Stimulated activated CD8-positive, alpha-beta memory T cell treated with anti-CD3 and anti-CD28 coated beads, Interleukin-12 subunit alpha, Interleukin-12 subunit beta, amount 100 ng/mL, for 1 hour (primary cell): ENCODE results near the gene PCDHGB7.
"Not testable (repeated sequence)": the region's sequence is repeated elsewhere in the genome, so short reads cannot be mapped to it uniquely, and the experiment has no call there.

Source experiments
- DNase-seq: peaks from one replicate; pipeline ENCODE4 v3.0.0-alpha.2; 2020; ENCODE audit warnings: low read depth

Gene PCDHGB7

DNA sequence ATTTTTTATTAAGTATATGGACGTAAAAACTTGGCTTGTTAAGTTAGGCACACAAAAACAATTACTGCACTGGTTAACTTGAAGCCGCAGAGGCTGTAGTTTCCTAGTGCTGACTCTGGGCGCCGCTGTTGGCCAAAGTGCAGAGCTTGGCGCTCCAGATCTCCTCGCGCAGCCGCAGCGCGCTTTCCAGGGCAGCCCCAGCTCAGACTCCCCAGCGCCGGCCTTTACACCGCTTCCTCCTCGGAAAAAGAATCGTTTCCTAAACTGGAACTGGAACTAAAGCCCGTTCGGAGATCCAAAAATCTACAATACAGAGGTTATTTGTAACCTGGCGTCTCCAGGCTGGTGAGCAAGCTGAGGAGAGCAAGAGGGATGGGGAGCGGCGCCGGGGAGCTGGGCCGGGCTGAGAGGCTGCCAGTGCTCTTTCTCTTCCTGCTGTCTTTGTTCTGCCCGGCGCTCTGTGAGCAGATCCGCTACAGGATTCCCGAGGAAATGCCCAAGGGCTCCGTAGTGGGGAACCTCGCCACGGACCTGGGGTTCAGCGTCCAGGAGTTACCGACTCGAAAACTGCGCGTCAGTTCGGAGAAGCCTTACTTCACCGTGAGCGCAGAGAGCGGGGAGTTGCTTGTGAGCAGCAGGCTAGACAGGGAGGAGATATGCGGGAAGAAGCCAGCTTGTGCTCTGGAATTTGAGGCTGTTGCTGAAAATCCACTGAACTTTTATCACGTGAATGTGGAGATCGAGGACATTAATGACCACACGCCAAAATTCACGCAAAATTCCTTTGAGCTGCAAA, 19.5 kb upstream of the PCDHGB7 start, which contains the start of gene PCDHGB5:
Gene PCDHGB5, plus strand, starts transcription at position 192 of the 796 bp plus-strand sequence. Its CDS starts 181 bp downstream, at position 373.
- not testable (repeated sequence) for DNase-seq

- no peak for DNase-seq
Measured at GRCh38 chr5:141398608-141399007, 18.9 kb upstream of the PCDHGB7 start.

DNA sequence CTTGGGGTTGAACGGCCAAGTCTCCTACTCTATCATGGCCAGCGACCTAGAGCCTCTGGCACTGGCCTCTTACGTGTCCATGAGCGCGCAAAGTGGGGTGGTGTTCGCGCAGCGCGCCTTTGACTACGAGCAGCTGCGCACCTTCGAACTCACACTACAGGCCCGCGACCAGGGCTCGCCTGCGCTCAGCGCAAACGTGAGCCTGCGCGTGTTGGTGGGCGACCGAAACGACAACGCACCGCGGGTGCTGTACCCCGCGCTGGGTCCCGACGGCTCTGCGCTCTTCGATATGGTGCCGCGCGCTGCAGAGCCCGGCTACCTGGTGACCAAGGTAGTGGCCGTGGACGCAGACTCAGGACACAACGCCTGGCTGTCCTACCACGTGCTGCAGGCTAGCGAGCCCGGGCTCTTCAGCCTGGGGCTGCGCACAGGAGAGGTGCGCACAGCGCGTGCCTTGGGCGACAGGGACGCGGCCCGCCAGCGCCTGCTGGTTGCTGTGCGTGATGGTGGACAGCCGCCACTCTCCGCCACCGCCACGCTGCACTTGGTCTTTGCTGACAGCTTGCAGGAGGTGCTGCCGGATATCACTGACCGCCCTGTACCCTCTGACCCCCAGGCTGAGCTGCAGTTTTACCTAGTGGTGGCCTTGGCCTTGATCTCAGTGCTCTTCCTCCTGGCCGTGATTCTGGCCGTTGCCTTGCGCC, 17.8 kb upstream of the PCDHGB7 start:
- DNase-seq = no peak

DNA sequence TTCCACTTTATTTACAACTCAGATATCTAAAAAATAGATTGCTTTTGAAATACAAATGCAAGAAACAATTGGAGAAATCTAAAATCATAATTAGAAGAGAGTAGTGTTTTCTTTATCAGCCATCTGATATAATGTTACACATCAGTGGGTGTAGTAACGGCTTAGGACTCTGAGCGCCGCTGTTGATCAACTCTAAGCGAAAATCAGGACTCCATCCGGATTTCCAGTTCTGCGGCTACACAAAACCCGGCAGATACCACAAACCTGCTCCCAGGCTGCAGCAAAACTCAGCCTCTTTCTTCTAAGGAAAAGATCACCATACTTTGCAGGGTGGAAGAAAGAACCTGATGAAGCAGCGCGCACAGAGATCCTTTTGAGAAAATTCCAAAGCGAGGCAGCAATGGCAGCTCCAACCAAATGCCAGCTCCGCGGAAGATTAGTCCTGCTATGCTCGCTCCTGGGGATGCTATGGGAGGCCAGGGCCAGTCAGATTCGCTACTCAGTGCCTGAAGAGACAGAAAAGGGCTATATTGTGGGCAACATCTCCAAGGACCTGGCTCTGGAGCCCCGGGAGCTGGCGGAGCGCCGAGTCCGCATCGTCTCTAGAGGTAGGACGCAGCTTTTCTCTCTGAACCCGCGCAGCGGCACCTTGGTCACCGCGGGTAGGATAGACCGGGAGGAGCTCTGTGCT, 14.8 kb upstream of the PCDHGB7 start, which contains the start of gene PCDHGA9:
Gene PCDHGA9, plus strand, starts transcription at position 226 of the 691 bp plus-strand sequence. Its CDS starts 175 bp downstream, at position 401.
- DNase-seq = no peak

DNA sequence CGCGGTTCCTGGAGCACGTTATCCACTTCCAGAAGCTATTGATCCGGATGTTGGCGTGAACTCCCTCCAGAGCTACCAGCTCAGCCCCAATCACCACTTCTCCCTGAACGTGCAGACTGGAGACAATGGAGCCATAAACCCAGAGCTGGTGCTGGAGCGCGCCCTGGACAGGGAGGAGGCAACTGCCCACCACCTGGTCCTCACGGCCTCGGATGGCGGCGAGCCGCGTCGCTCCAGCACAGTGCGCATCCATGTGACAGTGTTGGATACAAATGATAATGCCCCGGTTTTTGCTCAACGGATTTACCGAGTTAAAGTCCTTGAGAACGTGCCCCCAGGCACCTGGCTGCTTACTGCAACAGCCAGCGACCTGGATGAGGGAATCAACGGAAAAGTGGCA, 14.1 kb upstream of the PCDHGB7 start:
- no peak for DNase-seq

- DNase-seq = not testable (repeated sequence)
Measured at GRCh38 chr5:141407790-141408505, 9.5 kb upstream of the PCDHGB7 start, which contains the start of gene PCDHGB6. Gene PCDHGB6 (plus strand): TSS chr5:141408021. CDS start chr5:141408203, 182 bp downstream.

- DNase-seq = no peak
Measured at GRCh38 chr5:141409598-141410306, 7.7 kb upstream of the PCDHGB7 start.

- no peak for DNase-seq
Measured at GRCh38 chr5:141411575-141411974, 5.9 kb upstream of the PCDHGB7 start.

DNA sequence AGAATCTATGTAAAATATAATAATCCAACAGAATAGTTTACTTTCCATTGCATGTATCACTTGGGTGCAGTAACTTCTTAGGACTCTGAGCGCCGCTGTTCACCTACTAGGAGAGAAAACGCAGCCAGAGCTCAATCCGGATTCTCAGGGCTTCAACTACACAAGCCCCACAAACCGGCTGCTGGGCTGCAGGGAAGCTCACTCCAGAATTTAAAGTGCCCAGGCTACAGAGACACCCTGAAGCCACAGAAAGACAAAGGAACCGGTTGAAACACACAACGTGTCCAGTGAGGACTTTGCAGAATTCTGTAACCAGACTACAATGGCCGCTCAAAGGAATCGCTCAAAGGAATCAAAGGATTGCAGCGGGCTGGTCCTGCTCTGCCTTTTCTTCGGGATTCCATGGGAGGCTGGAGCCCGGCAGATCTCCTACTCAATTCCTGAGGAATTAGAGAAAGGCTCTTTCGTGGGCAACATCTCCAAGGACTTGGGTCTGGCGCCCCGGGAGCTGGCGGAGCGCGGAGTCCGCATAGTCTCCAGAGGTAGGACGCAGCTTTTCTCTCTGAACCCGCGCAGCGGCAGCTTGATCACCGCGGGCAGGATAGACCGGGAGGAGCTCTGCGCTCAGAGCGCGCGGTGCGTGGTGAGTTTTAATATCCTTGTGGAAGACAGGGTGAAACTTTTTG, 4.5 kb upstream of the PCDHGB7 start, which contains the start of gene PCDHGA10:
Gene PCDHGA10, plus strand, starts transcription at position 134 of the 686 bp plus-strand sequence. Its CDS starts 189 bp downstream, at position 323.
- DNase-seq = peak; percentile 26

DNA sequence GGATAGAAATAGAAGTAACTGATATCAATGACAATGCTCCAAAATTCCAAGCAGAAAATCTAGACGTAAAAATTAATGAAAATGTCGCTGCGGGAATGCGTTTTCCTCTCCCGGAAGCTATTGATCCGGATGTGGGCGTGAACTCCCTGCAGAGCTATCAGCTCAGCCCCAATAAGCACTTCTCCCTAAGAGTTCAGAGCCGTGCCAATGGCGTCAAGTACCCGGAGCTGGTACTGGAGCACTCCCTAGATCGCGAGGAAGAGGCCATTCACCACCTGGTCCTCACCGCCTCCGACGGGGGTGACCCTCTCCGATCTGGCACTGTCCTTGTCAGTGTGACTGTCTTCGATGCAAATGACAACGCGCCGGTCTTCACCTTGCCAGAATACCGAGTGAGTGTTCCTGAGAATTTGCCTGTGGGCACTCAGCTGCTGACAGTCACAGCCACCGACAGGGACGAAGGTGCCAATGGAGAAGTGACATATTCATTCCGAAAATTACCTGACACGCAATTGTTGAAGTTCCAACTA, 3.9 kb upstream of the PCDHGB7 start:
- no peak for DNase-seq

- DNase-seq = not testable (repeated sequence)
Measured at GRCh38 chr5:141414548-141415274, 2.8 kb upstream of the PCDHGB7 start.

DNA sequence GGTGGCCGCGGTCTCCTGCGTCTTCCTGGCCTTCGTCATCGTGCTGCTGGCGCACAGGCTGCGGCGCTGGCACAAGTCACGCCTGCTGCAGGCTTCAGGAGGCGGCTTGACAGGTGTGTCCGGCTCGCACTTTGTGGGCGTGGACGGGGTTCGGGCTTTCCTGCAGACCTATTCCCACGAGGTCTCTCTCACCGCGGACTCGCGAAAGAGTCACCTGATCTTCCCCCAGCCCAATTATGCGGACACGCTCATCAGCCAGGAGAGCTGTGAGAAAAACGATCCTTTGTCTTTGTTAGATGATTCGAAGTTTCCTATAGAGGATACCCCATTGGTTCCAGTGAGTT, 2.2 kb upstream of the PCDHGB7 start:
- not testable (repeated sequence) for DNase-seq

DNA sequence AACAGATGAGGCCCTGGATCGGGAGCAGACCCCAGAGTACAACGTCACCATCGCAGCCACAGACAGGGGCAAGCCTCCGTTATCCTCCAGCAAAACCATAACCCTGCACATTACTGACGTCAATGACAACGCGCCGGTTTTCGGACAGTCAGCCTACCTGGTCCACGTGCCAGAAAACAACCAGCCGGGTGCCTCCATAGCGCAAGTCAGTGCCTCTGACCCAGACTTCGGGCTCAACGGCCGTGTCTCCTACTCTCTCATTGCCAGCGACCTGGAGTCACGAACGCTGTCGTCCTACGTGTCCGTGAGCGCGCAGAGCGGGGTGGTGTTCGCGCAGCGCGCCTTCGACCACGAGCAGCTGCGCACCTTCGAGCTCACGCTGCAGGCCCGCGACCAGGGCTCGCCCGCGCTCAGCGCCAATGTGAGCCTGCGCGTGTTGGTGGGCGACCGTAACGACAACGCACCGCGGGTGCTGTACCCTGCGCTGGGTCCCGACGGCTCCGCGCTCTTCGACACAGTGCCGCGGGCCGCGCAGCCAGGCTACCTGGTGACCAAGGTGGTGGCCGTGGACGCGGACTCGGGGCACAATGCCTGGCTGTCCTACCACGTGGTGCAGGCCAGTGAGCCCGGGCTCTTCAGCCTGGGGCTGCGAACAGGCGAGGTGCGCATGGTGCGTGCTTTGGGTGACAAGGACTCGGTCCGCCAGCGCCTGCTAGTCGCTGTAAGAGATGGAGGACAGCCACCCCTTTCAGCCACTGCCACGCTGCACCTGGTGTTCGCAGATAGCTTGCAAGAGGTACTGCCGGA, 1.8 kb downstream of the PCDHGB7 start:
- DNase-seq = no peak

- DNase-seq = no peak
Measured at GRCh38 chr5:141420855-141421488, 3.5 kb downstream of the PCDHGB7 start, which contains the start of gene PCDHGA11. Gene PCDHGA11 (plus strand): TSS chr5:141421051. CDS start chr5:141421228, 177 bp downstream.

- no peak for DNase-seq
Measured at GRCh38 chr5:141421489-141421855, 4.0 kb downstream of the PCDHGB7 start.

DNA sequence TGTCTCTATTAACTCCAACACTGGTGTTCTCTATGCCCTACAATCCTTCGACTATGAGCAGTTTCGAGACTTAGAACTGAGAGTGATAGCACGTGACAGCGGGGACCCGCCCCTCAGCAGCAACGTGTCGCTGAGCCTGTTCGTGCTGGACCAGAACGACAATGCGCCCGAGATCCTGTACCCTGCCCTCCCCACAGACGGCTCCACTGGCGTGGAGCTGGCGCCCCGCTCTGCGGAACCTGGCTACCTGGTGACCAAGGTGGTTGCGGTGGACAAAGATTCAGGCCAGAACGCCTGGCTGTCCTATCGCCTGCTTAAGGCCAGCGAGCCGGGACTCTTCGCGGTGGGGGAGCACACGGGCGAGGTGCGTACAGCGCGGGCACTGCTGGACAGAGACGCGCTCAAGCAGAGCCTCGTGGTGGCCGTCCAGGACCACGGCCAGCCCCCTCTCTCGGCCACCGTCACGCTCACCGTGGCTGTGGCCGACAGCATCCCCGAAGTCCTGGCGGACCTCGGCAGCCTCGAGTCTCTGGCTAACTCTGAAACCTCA, 5.3 kb downstream of the PCDHGB7 start:
- no peak for DNase-seq

- no peak for DNase-seq
Measured at GRCh38 chr5:141427783-141428426, 10.4 kb downstream of the PCDHGB7 start.
